ENCODE data around the gene FER.
"Not testable (repeated sequence)": the region's sequence is repeated elsewhere in the genome, so short reads cannot be mapped to it uniquely, and the experiment has no call there.

FER gene

DNA sequence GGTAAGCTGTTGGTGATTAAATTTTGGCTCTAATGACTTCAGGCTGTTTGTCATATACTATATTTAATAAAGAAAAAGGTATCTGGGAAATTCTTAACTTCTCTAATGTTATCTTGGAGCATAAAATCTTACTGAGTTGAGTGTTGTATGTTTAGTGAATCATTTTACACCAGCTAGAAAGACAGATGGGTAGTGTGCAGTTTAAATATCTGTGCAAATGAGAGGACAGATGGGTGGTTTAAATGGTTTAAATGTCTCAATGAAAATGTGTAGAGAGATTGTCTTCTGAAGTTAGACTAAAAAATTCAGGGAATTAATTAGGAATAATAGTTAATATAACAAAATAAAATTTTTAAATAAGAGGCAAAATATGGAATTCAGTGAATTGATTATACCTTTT is 114.5 kb downstream of the FER start:
- H3K4me1 ChIP-seq (ENCODE audit: control insufficient read depth, insufficient read depth, low read length, poor library complexity, severe bottlenecking): no peaks in the 10 kb centered on the region
- H3K27ac ChIP-seq (ENCODE audit: insufficient read depth, low read length, poor library complexity, severe bottlenecking): no peak overlapping the region
- DNase-seq: no peak
- H3K36me3 ChIP-seq (ENCODE audit: control insufficient read depth, insufficient read depth, low read length): no peaks in the 10 kb centered on the region
- no peaks in the 10 kb centered on the region for H3K9me3 ChIP-seq (ENCODE audit: control insufficient read depth, low read length)
- no peak overlapping the region for H3K4me3 ChIP-seq (ENCODE audit: insufficient read depth, low read depth, low read length, poor library complexity, severe bottlenecking)
- no peaks in the 10 kb centered on the region for H3K27me3 ChIP-seq (replicated peaks; ENCODE audit: control insufficient read depth, insufficient read depth, low read length, poor library complexity, severe bottlenecking)

DNA sequence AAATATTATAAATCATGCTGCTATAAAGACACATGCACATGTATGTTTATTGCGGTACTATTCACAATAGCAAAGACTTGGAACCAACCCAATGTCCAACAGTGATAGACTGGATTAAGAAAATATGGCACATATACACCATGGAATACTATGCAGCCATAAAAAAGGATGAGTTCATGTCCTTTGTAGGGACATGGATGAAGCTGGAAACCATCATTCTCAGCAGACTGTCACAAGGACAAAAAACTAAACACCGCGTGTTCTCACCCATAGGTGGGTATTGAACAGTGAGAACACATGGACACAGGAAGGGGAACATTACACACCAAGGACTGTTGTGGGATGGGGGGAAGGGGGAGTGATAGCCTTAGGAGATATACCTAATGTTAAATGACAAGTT is 118.4 kb downstream of the FER start:
- not testable (repeated sequence) for DNase-seq; H3K4me1 ChIP-seq (ENCODE audit: control insufficient read depth, insufficient read depth, low read length, poor library complexity, severe bottlenecking); H3K27ac ChIP-seq (ENCODE audit: insufficient read depth, low read length, poor library complexity, severe bottlenecking); H3K9me3 ChIP-seq (ENCODE audit: control insufficient read depth, low read length); H3K27me3 ChIP-seq (replicated peaks; ENCODE audit: control insufficient read depth, insufficient read depth, low read length, poor library complexity, severe bottlenecking); H3K36me3 ChIP-seq (ENCODE audit: control insufficient read depth, insufficient read depth, low read length); H3K4me3 ChIP-seq (ENCODE audit: insufficient read depth, low read depth, low read length, poor library complexity, severe bottlenecking)

DNA sequence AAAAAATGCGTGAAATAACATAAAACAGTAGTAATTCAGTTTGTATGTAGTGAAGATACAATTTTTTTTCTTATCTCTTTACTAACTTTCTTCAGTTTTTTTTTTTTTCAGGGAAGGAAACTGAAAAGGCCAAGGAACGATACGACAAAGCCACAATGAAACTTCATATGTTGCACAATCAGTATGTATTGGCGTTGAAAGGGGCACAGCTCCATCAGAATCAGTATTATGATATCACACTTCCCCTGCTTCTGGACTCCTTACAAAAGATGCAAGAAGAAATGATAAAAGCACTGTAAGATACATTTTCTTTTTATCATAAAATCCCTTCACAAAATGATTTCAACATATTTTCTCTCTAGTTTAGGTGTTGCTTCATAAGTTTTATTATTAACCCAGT is 120.0 kb downstream of the FER start:
- Histone ChIP-seq H3K9me3 (ENCODE audit: control insufficient read depth, low read length) (no peaks in the 10 kb centered on the region), H3K36me3 (ENCODE audit: control insufficient read depth, insufficient read depth, low read length) (no peaks in the 10 kb centered on the region), H3K27me3 (replicated peaks; ENCODE audit: control insufficient read depth, insufficient read depth, low read length, poor library complexity, severe bottlenecking) (no peaks in the 10 kb centered on the region), H3K4me1 (ENCODE audit: control insufficient read depth, insufficient read depth, low read length, poor library complexity, severe bottlenecking) (no peaks in the 10 kb centered on the region), H3K27ac (ENCODE audit: insufficient read depth, low read length, poor library complexity, severe bottlenecking) (no peak overlapping the region), H3K4me3 (ENCODE audit: insufficient read depth, low read depth, low read length, poor library complexity, severe bottlenecking) (no peak overlapping the region)
- DNase-seq: no peak

DNA sequence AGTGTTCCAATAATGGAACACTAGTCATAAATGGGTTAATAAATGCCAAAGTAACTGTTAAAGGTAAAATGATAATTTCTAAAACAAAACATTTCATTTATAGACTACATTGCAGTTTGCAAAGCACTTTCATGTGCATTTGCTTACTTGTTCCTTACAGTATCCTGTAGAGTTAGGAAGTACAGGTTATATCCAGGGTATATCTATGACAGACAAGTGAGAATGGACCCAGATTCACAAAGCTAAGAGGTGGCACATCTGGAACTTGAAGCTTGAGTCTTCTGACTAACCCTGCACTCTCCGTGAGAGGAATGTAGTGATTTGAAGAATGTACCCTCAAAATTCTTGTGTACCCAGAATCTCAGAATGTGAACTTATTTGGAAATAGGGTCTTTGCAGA is 121.4 kb downstream of the FER start:
- Histone ChIP-seq H3K36me3 (ENCODE audit: control insufficient read depth, insufficient read depth, low read length) (no peaks in the 10 kb centered on the region), H3K27me3 (replicated peaks; ENCODE audit: control insufficient read depth, insufficient read depth, low read length, poor library complexity, severe bottlenecking) (no peaks in the 10 kb centered on the region), H3K4me1 (ENCODE audit: control insufficient read depth, insufficient read depth, low read length, poor library complexity, severe bottlenecking) (no peaks in the 10 kb centered on the region), H3K27ac (ENCODE audit: insufficient read depth, low read length, poor library complexity, severe bottlenecking) (no peak overlapping the region), H3K4me3 (ENCODE audit: insufficient read depth, low read depth, low read length, poor library complexity, severe bottlenecking) (no peak overlapping the region), H3K9me3 (ENCODE audit: control insufficient read depth, low read length) (no peaks in the 10 kb centered on the region)
- DNase-seq: no peak

GRCh38 chr5:108876451-108876850 is 128.8 kb downstream of the FER start:
- Histone ChIP-seq H3K27ac (ENCODE audit: insufficient read depth, low read length, poor library complexity, severe bottlenecking) (no peak overlapping the region), H3K36me3 (ENCODE audit: control insufficient read depth, insufficient read depth, low read length) (no peaks in the 10 kb centered on the region), H3K9me3 (ENCODE audit: control insufficient read depth, low read length) (no peaks in the 10 kb centered on the region), H3K4me1 (ENCODE audit: control insufficient read depth, insufficient read depth, low read length, poor library complexity, severe bottlenecking) (no peaks in the 10 kb centered on the region), H3K4me3 (ENCODE audit: insufficient read depth, low read depth, low read length, poor library complexity, severe bottlenecking) (no peak overlapping the region), H3K27me3 (replicated peaks; ENCODE audit: control insufficient read depth, insufficient read depth, low read length, poor library complexity, severe bottlenecking) (no peaks in the 10 kb centered on the region)
- no peak for DNase-seq

DNA sequence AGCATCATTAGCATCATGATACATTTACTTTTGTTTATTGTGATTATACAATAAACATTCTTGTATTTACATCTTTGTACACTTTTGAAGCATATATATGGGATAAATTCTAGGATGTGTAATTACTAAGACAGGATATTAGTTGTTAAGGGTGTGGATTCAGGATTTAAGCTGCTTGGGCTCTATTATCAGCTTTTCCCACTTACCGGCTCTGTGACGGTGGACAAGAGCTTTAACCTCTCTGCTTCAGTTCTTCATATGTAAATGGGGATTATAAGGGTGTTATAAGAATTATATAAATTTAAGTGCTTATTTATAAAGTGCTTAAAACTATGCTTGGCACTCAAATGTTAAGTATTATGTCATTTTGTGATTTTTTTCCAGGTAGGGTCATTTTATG is 131.1 kb downstream of the FER start:
- Histone ChIP-seq H3K4me1 (ENCODE audit: control insufficient read depth, insufficient read depth, low read length, poor library complexity, severe bottlenecking) (no peaks in the 10 kb centered on the region), H3K4me3 (ENCODE audit: insufficient read depth, low read depth, low read length, poor library complexity, severe bottlenecking) (no peak overlapping the region), H3K27me3 (replicated peaks; ENCODE audit: control insufficient read depth, insufficient read depth, low read length, poor library complexity, severe bottlenecking) (no peaks in the 10 kb centered on the region), H3K27ac (ENCODE audit: insufficient read depth, low read length, poor library complexity, severe bottlenecking) (no peak overlapping the region), H3K36me3 (ENCODE audit: control insufficient read depth, insufficient read depth, low read length) (no peaks in the 10 kb centered on the region), H3K9me3 (ENCODE audit: control insufficient read depth, low read length) (no peaks in the 10 kb centered on the region)
- DNase-seq: no peak

GRCh38 chr5:108881133-108881532 is 133.4 kb downstream of the FER start:
- Histone ChIP-seq H3K4me3 (ENCODE audit: insufficient read depth, low read depth, low read length, poor library complexity, severe bottlenecking) (no peak overlapping the region), H3K4me1 (ENCODE audit: control insufficient read depth, insufficient read depth, low read length, poor library complexity, severe bottlenecking) (no peaks in the 10 kb centered on the region), H3K36me3 (ENCODE audit: control insufficient read depth, insufficient read depth, low read length) (no peaks in the 10 kb centered on the region), H3K9me3 (ENCODE audit: control insufficient read depth, low read length) (no peaks in the 10 kb centered on the region), H3K27ac (ENCODE audit: insufficient read depth, low read length, poor library complexity, severe bottlenecking) (no peak overlapping the region), H3K27me3 (replicated peaks; ENCODE audit: control insufficient read depth, insufficient read depth, low read length, poor library complexity, severe bottlenecking) (no peaks in the 10 kb centered on the region)
- DNase-seq: no peak

DNA sequence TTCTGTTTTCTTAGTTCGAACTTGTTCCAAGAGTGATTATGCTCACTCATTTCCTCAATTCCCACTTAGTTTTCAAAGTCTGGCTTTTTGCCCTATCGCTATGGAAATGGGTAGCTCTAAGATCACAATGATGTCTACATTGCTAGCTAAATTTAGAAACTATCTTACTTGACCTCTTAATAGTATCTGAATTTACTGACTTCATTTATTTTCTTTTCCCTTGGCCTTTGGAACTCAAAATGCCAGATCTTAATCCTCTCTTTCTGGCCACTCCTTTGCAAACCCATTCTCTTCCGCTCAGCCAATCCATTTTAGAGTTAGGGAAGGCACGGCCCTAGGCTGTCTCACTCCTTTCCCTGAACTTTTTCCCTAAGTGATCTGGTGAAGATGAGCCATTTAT is 137.0 kb downstream of the FER start:
- Histone ChIP-seq H3K9me3 (ENCODE audit: control insufficient read depth, low read length) (no peaks in the 10 kb centered on the region), H3K27me3 (replicated peaks; ENCODE audit: control insufficient read depth, insufficient read depth, low read length, poor library complexity, severe bottlenecking) (no peaks in the 10 kb centered on the region), H3K4me1 (ENCODE audit: control insufficient read depth, insufficient read depth, low read length, poor library complexity, severe bottlenecking) (no peaks in the 10 kb centered on the region), H3K4me3 (ENCODE audit: insufficient read depth, low read depth, low read length, poor library complexity, severe bottlenecking) (no peak overlapping the region), H3K27ac (ENCODE audit: insufficient read depth, low read length, poor library complexity, severe bottlenecking) (no peak overlapping the region), H3K36me3 (ENCODE audit: control insufficient read depth, insufficient read depth, low read length) (no peaks in the 10 kb centered on the region)
- DNase-seq: no peak

- no peaks in the 10 kb centered on the region for H3K27me3 ChIP-seq (replicated peaks; ENCODE audit: control insufficient read depth, insufficient read depth, low read length, poor library complexity, severe bottlenecking)
- H3K4me1 ChIP-seq (ENCODE audit: control insufficient read depth, insufficient read depth, low read length, poor library complexity, severe bottlenecking): no peaks in the 10 kb centered on the region
- no peaks in the 10 kb centered on the region for H3K9me3 ChIP-seq (ENCODE audit: control insufficient read depth, low read length)
- no peaks in the 10 kb centered on the region for H3K36me3 ChIP-seq (ENCODE audit: control insufficient read depth, insufficient read depth, low read length)
- no peak for DNase-seq
- H3K4me3 ChIP-seq (ENCODE audit: insufficient read depth, low read depth, low read length, poor library complexity, severe bottlenecking): no peak overlapping the region
- no peak overlapping the region for H3K27ac ChIP-seq (ENCODE audit: insufficient read depth, low read length, poor library complexity, severe bottlenecking)
These were observed 150.6 kb downstream of the FER start for GRCh38 chr5:108898257-108898656.

DNA sequence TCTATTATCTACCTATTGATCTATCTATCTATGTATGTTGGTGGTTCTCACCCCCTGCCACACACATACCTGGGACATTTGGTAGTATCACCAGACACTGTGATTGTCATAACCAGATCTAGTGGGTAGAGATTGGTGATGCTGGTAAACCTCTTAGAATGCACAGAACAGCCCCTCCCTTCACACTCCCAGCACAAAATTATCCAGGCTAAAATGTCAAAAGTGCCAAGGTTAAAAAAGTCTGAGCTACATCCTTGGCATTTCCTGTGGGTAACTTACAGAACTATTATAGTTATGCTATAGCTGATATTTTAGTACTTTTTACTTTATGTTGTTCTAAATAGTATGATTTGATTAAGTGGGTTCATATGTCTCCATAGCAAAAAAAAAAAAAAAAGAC is 151.0 kb downstream of the FER start:
- no peaks in the 10 kb centered on the region for H3K4me1 ChIP-seq (ENCODE audit: control insufficient read depth, insufficient read depth, low read length, poor library complexity, severe bottlenecking)
- H3K27ac ChIP-seq (ENCODE audit: insufficient read depth, low read length, poor library complexity, severe bottlenecking): no peak overlapping the region
- H3K36me3 ChIP-seq (ENCODE audit: control insufficient read depth, insufficient read depth, low read length): no peaks in the 10 kb centered on the region
- H3K4me3 ChIP-seq (ENCODE audit: insufficient read depth, low read depth, low read length, poor library complexity, severe bottlenecking): no peak overlapping the region
- no peaks in the 10 kb centered on the region for H3K9me3 ChIP-seq (ENCODE audit: control insufficient read depth, low read length)
- DNase-seq: no peak
- H3K27me3 ChIP-seq (replicated peaks; ENCODE audit: control insufficient read depth, insufficient read depth, low read length, poor library complexity, severe bottlenecking): no peaks in the 10 kb centered on the region

GRCh38 chr5:108899244-108899643 is 151.5 kb downstream of the FER start:
- not testable (repeated sequence) for H3K36me3 ChIP-seq (ENCODE audit: control insufficient read depth, insufficient read depth, low read length); DNase-seq; H3K27ac ChIP-seq (ENCODE audit: insufficient read depth, low read length, poor library complexity, severe bottlenecking); H3K4me1 ChIP-seq (ENCODE audit: control insufficient read depth, insufficient read depth, low read length, poor library complexity, severe bottlenecking); H3K27me3 ChIP-seq (replicated peaks; ENCODE audit: control insufficient read depth, insufficient read depth, low read length, poor library complexity, severe bottlenecking); H3K9me3 ChIP-seq (ENCODE audit: control insufficient read depth, low read length); H3K4me3 ChIP-seq (ENCODE audit: insufficient read depth, low read depth, low read length, poor library complexity, severe bottlenecking)

All from effector memory CD4-positive, alpha-beta T cell (primary cell).